WTC11 (cell line): ENCODE measurements around the gene MZT2B. TPM values are rescaled to one million over a fixed set of nuclear protein-coding genes. Genes with fewer than 3 reads are reported as not detected.
"Not testable (repeated sequence)": the region's sequence is repeated elsewhere in the genome, so short reads cannot be mapped to it uniquely, and the experiment has no call there.

Source experiments
- ATAC-seq: fragments of 200-7000 bp; cut with Tn5 transposase; 2 replicates; pipeline ENCODE4 v1.10.0; 2021; ENCODE audit warnings: mild to moderate bottlenecking, moderate library complexity
- CTCF ChIA-PET: fragments of 300-600 bp; sonication (Branson Sonifier 250); formaldehyde crosslinking; loops from one replicate; lab custom pipeline; 2021; ENCODE audit warnings: antibody characterized with exemption; lab: Charles Lee
- POLR2A ChIA-PET: fragments of 350-600 bp; sonication (Branson Sonifier 250); formaldehyde crosslinking; loops from one replicate; lab custom pipeline; 2021; ENCODE audit warnings: antibody characterized with exemption; lab: Charles Lee
- DNase-seq: peaks from one replicate; pipeline ENCODE4 v3.0.0; 2021; ENCODE audit warnings: low spot score
- H3K27ac Mint-ChIP-seq: 2 replicates; pipeline ENCODE4 v1.8.0; 2021; ENCODE audit warnings: mixed read lengths
- H3K27me3 Mint-ChIP-seq: 2 replicates; pipeline ENCODE4 v1.8.0; 2021; ENCODE audit warnings: low read depth, mild to moderate bottlenecking, moderate library complexity, mixed read lengths
- H3K36me3 Mint-ChIP-seq: 2 replicates; pipeline ENCODE4 v1.8.0; 2021; ENCODE audit warnings: mixed read lengths
- H3K4me1 Mint-ChIP-seq: 2 replicates; pipeline ENCODE4 v1.8.0; 2022; ENCODE audit warnings: mixed read lengths
- H3K4me3 Mint-ChIP-seq: 2 replicates; pipeline ENCODE4 v1.8.0; 2021; ENCODE audit warnings: mild to moderate bottlenecking, moderate library complexity, mixed read lengths
- H3K9me3 Mint-ChIP-seq: 2 replicates; pipeline ENCODE4 v1.8.0; 2021; ENCODE audit warnings: mixed read lengths
- ELF4 ChIP-seq: sonication (generic); formaldehyde crosslinking; IDR thresholded peaks from 2 replicates; pipeline ENCODE4 v1.8.1; 2022; ENCODE audit warnings: low read depth, mild to moderate bottlenecking, moderate library complexity, missing genetic modification reagents
- KAT7 ChIP-seq: sonication (generic); formaldehyde crosslinking; IDR thresholded peaks from 2 replicates; pipeline ENCODE4 v1.8.1; 2023; ENCODE audit warnings: missing genetic modification reagents, mild to moderate bottlenecking, borderline replicate concordance
- MLX ChIP-seq: sonication (generic); formaldehyde crosslinking; IDR thresholded peaks from 2 replicates; pipeline ENCODE4 v1.8.1; 2023; ENCODE audit warnings: mild to moderate bottlenecking, missing genetic modification reagents, moderate library complexity
- MYBL2 ChIP-seq: sonication (generic); formaldehyde crosslinking; IDR thresholded peaks from 2 replicates; pipeline ENCODE4 v1.8.1; 2023; ENCODE audit warnings: mild to moderate bottlenecking, moderate library complexity, missing genetic modification reagents
- NFYB ChIP-seq: sonication (generic); formaldehyde crosslinking; conservative IDR thresholded peaks from 2 replicates; pipeline ENCODE4 v1.8.0; 2022; ENCODE audit warnings: low read depth, missing genetic modification reagents
- NR1H2 ChIP-seq: sonication (generic); formaldehyde crosslinking; IDR thresholded peaks from 2 replicates; pipeline ENCODE4 v1.9.0; 2021; ENCODE audit warnings: mild to moderate bottlenecking, moderate library complexity, missing genetic modification reagents
- NR3C1 ChIP-seq: sonication (generic); formaldehyde crosslinking; conservative IDR thresholded peaks from 2 replicates; pipeline ENCODE4 v1.8.1; 2023; ENCODE audit warnings: low read depth, mild to moderate bottlenecking, missing genetic modification reagents
- PREB ChIP-seq: sonication (generic); formaldehyde crosslinking; IDR thresholded peaks from 2 replicates; pipeline ENCODE4 v1.8.1; 2022; ENCODE audit warnings: mild to moderate bottlenecking, missing genetic modification reagents, moderate library complexity, borderline replicate concordance
- TCF7 ChIP-seq: sonication (generic); formaldehyde crosslinking; IDR thresholded peaks from 2 replicates; pipeline ENCODE4 v1.8.0; 2022; ENCODE audit warnings: mild to moderate bottlenecking, low read depth, missing genetic modification reagents, moderate library complexity
- TP53 ChIP-seq: sonication (generic); formaldehyde crosslinking; IDR thresholded peaks from 2 replicates; pipeline ENCODE4 v1.8.1; 2023; ENCODE audit warnings: mild to moderate bottlenecking, missing genetic modification reagents
- USF2 ChIP-seq: sonication (generic); formaldehyde crosslinking; IDR thresholded peaks from 2 replicates; pipeline ENCODE4 v1.8.1; 2023; ENCODE audit warnings: mild to moderate bottlenecking, missing genetic modification reagents, moderate library complexity
- ZNF219 ChIP-seq: sonication (generic); formaldehyde crosslinking; IDR thresholded peaks from 2 replicates; pipeline ENCODE4 v1.8.0; 2023; ENCODE audit warnings: missing genetic modification reagents, mild to moderate bottlenecking, borderline replicate concordance
- ZNF232 ChIP-seq: sonication (generic); formaldehyde crosslinking; IDR thresholded peaks from 2 replicates; pipeline ENCODE4 v1.8.0; 2022; ENCODE audit warnings: mild to moderate bottlenecking, missing genetic modification reagents
- ZNF396 ChIP-seq: fragments of 250-450 bp; sonication (Bioruptor Pico); IDR thresholded peaks from 2 replicates; pipeline ENCODE4 v1.8.0; 2021; ENCODE audit warnings: mild to moderate bottlenecking, moderate library complexity, borderline replicate concordance
- ZNF671 ChIP-seq: fragments of 250-450 bp; sonication (Bioruptor Pico); IDR thresholded peaks from 2 replicates; pipeline ENCODE4 v1.8.0; 2021; ENCODE audit warnings: mild to moderate bottlenecking
- total RNA-seq: library from RNA; stranded (reverse); gene quantifications from 3 replicates; pipeline ENCODE4 v1.2.3, GENCODE V29; 2021
- TF ChIP-seq, protein P1 (sequence below): sonication (generic); formaldehyde crosslinking; IDR thresholded peaks from 2 replicates; pipeline ENCODE4 v1.8.1; 2022; ENCODE audit warnings: mild to moderate bottlenecking, moderate library complexity, missing genetic modification reagents
- TF ChIP-seq, protein P2 (sequence below): fragments of 250-450 bp; sonication (Bioruptor Pico); IDR thresholded peaks from 2 replicates; pipeline ENCODE4 v1.9.0; 2021; ENCODE audit warnings: mild to moderate bottlenecking, borderline replicate concordance

The MZT2B gene
- total RNA-seq, 1 experiment from 2014 or later = 183 TPM

DNA sequence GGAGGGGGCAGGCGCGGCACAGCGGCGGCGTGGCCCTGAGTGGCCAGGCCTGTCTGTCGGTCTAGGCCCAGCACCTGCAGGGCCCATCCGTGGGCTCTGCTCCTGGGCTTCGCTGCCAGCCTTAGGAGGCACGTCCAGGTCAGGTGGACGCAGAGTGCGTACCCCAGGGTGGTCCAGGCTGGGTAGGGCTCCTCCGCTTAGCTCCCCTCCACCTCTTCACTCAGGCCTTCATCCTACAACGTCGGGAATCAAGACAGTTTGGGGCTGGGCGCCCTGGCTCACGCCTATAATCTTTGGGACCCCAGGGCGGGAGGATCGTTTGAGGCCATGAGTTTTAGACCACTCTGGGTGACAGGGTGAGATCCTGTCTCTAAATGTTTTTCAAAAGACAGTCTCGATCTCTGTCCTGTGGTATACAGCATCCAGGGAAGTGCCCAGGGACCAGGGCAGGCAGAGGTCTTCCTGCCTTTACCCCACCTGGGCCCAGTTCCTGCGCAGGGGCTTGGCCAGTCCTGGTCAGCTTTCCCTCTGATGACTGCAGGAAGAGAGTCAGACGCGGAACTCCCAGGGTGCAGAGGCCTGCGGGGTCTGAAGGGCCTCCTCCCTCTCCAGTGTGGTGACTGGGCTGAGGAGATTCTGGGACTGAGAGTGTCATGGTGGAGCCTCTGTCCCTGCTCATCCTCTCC lies 907 bp downstream of the MZT2B start:
- CTCF ChIA-PET = interaction anchor here (1.5 kb wide), 1 partner anchor 150 kb away, joined by 4 read pairs; no protein-coding TSS in a partner anchor
- TF ChIP-seq KAT7 (CRISPR knock-in tag) = 0 out of 2 replicates have a peak, but pooled peaks have one; percentile 11
- TF ChIP-seq, all 79 proteins: peak for 1; not testable (repeated sequence) for 78
- ATAC-seq, POLR2A ChIA-PET, H3K27me3 Mint-ChIP-seq, H3K27ac Mint-ChIP-seq, H3K36me3 Mint-ChIP-seq, DNase-seq, H3K9me3 Mint-ChIP-seq, H3K4me1 Mint-ChIP-seq: not testable (repeated sequence)
- peak overlapping the region; percentile 66 for H3K4me3 Mint-ChIP-seq

DNA sequence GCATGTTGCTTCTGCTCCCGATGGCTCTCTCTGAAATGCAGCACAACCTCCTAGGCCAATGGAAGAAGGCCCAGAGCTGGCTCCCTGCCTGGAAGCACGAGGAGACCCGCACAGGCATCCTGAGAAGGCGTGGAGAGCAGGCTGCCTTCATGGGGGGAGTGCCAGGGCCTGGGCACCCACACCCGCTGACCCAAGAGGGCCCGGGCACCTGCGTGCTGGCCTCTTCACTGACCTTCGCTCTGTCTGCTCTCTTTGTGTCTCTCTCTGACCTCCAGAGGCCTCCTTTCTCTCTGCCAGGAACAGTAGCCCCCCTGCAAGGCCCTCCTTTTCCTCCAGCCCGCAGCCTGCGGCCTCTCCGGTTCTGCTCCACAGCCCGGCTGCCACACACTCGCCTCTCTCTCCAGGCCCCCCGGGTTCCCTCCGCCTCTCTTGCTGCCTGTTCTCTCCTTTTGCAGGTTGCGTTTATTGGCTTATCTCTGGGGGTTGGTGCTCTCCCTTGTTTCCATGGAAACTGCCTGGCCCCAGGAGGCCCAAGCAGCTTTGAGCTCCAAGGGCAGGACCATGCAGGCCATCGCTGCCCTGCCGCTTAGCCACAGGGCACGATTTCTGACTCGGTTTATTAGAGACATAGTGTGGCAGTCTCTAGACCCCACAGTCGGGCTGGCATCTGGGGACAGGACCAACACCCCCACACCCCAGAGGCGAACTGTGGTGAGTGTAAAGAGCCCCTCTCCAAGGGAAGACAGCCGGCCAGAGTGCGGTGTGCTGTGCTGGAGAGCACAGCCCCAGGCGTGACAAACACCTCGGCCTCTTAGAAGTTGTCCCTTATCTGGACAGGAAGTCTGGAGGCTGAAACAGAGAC lies 1.7 kb downstream of the MZT2B start:
- H3K4me3 Mint-ChIP-seq = peak overlapping the region; percentile 66
- TF ChIP-seq TCF7 (no peak), NR1H2 (CRISPR knock-in tag) (no peak), ELF4 (CRISPR knock-in tag) (no peak), ZNF219 (CRISPR knock-in tag) (no peak), NR3C1 (CRISPR knock-in tag) (no peak), PREB (no peak), NFYB (CRISPR knock-in tag) (no peak), TP53 (no peak), ZNF396 (CRISPR knock-in tag) (no peak), USF2 (no peak), MLX (CRISPR knock-in tag) (no peak), ZNF232 (CRISPR knock-in tag) (no peak), ZNF671 (CRISPR knock-in tag) (no peak), KAT7 (CRISPR knock-in tag) (no peak), MYBL2 (no peak)
- TF ChIP-seq, protein P1, sequence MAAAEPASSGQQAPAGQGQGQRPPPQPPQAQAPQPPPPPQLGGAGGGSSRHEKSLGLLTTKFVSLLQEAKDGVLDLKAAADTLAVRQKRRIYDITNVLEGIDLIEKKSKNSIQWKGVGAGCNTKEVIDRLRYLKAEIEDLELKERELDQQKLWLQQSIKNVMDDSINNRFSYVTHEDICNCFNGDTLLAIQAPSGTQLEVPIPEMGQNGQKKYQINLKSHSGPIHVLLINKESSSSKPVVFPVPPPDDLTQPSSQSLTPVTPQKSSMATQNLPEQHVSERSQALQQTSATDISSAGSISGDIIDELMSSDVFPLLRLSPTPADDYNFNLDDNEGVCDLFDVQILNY (CRISPR knock-in tag) = no peak
- TF ChIP-seq, protein P2, sequence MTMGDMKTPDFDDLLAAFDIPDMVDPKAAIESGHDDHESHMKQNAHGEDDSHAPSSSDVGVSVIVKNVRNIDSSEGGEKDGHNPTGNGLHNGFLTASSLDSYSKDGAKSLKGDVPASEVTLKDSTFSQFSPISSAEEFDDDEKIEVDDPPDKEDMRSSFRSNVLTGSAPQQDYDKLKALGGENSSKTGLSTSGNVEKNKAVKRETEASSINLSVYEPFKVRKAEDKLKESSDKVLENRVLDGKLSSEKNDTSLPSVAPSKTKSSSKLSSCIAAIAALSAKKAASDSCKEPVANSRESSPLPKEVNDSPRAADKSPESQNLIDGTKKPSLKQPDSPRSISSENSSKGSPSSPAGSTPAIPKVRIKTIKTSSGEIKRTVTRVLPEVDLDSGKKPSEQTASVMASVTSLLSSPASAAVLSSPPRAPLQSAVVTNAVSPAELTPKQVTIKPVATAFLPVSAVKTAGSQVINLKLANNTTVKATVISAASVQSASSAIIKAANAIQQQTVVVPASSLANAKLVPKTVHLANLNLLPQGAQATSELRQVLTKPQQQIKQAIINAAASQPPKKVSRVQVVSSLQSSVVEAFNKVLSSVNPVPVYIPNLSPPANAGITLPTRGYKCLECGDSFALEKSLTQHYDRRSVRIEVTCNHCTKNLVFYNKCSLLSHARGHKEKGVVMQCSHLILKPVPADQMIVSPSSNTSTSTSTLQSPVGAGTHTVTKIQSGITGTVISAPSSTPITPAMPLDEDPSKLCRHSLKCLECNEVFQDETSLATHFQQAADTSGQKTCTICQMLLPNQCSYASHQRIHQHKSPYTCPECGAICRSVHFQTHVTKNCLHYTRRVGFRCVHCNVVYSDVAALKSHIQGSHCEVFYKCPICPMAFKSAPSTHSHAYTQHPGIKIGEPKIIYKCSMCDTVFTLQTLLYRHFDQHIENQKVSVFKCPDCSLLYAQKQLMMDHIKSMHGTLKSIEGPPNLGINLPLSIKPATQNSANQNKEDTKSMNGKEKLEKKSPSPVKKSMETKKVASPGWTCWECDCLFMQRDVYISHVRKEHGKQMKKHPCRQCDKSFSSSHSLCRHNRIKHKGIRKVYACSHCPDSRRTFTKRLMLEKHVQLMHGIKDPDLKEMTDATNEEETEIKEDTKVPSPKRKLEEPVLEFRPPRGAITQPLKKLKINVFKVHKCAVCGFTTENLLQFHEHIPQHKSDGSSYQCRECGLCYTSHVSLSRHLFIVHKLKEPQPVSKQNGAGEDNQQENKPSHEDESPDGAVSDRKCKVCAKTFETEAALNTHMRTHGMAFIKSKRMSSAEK (CRISPR knock-in tag) = no peak
- H3K4me1 Mint-ChIP-seq = peaks cover 7% of the 10 kb centered on the region
- no peaks in the 10 kb centered on the region for H3K36me3 Mint-ChIP-seq
- no peak overlapping the region for H3K27ac Mint-ChIP-seq
- no peaks in the 10 kb centered on the region for H3K27me3 Mint-ChIP-seq
- no peak for ATAC-seq
- POLR2A ChIA-PET = no interaction called here
- DNase-seq = no peak
- CTCF ChIA-PET = interaction anchor here (1.5 to 1.6 kb wide), 2 partner anchors 104 to 149 kb away, joined by 3 to 4 read pairs; no protein-coding TSS in a partner anchor
- H3K9me3 Mint-ChIP-seq = no peaks in the 10 kb centered on the region
